DND-41 (cell line): ENCODE results near the gene BUD31.
A peak's percentile ranks its signal among the peaks of the same experiment; 100 is the strongest.

Experiments used
- ATAC-seq: fragments of 200-7000 bp; cut with Tn5 transposase; 3 replicates; pipeline ENCODE4 v1.9.1; 2021; ENCODE audit warnings: low read depth; ENCODE audit not compliant: insufficient read depth
- DNase-seq: peaks from one replicate; pipeline ENCODE4 v3.0.0-alpha.2; 2020
- H2AFZ ChIP-seq: 2 replicates; pipeline ENCODE4 v1.6.0; 2012; ENCODE audit warnings: low read depth, low read length
- H3K27ac ChIP-seq: 2 replicates; pipeline ENCODE4 v1.5.1; 2012; ENCODE audit warnings: low read length, inconsistent platforms
- H3K27me3 ChIP-seq: fragments of 200-600 bp; sonication (generic); 2 replicates; pipeline ENCODE4 v1.6.0; 2012; ENCODE audit warnings: low read length, mild to moderate bottlenecking, inconsistent platforms; ENCODE audit not compliant: insufficient read depth, poor library complexity
- H3K36me3 ChIP-seq: 2 replicates; pipeline ENCODE4 v1.5.1; 2012; ENCODE audit warnings: low read length, inconsistent platforms; ENCODE audit not compliant: insufficient read depth
- H3K4me1 ChIP-seq: 2 replicates; pipeline ENCODE4 v1.5.1; 2012; ENCODE audit warnings: mild to moderate bottlenecking, low read length; ENCODE audit not compliant: insufficient read depth
- H3K4me2 ChIP-seq: 2 replicates; pipeline ENCODE4 v1.6.0; 2012; ENCODE audit warnings: mild to moderate bottlenecking, moderate library complexity, low read length, inconsistent platforms; ENCODE audit not compliant: insufficient read depth
- H3K4me3 ChIP-seq, 2 experiments: fragments of 200-600 bp in 1 of 2; shearing (Covaris generic) in 1 of 2; 2 replicates each; pipeline ENCODE4 v1.5.1; 2012 to 2016; ENCODE audit warnings: inconsistent platforms in 2 of 2, low read length in 2 of 2, mild to moderate bottlenecking in 2 of 2, low read depth in 1 of 2, moderate library complexity in 1 of 2
- H3K79me2 ChIP-seq: 2 replicates; pipeline ENCODE4 v1.6.0; 2012; ENCODE audit warnings: low read length, inconsistent platforms; ENCODE audit not compliant: insufficient read depth
- H3K9ac ChIP-seq: 2 replicates; pipeline ENCODE4 v1.6.0; 2012; ENCODE audit warnings: low read depth, mild to moderate bottlenecking, inconsistent platforms, low read length, moderate library complexity
- H3K9me3 ChIP-seq: 2 replicates; pipeline ENCODE4 v1.5.1; 2012; ENCODE audit warnings: low read length, moderate library complexity, mild to moderate bottlenecking, inconsistent platforms; ENCODE audit not compliant: insufficient read depth, severe bottlenecking
- H4K20me1 ChIP-seq: 2 replicates; pipeline ENCODE4 v1.6.0; 2012; ENCODE audit warnings: low read length; ENCODE audit not compliant: insufficient read depth
- CTCF ChIP-seq: IDR thresholded peaks from 2 replicates; pipeline ENCODE4 v1.5.1; 2012; ENCODE audit warnings: borderline replicate concordance, low read length, moderate library complexity, mild to moderate bottlenecking; ENCODE audit not compliant: poor library complexity, severe bottlenecking; ENCODE audit errors: extremely low read depth
- EZH2 ChIP-seq: IDR thresholded peaks from 3 replicates; pipeline ENCODE4 v1.6.1; 2012; ENCODE audit warnings: borderline replicate concordance, low read depth, mild to moderate bottlenecking, moderate library complexity, low read length, inconsistent platforms; ENCODE audit not compliant: severe bottlenecking

BUD31 gene

GRCh38 chr7:99393355-99394187 lies 15.2 kb upstream of the BUD31 start:
- Histone ChIP-seq H3K4me1 (no peaks in the 10 kb centered on the region), H2AFZ (no peak overlapping the region), H3K9ac (no peak overlapping the region), H3K9me3 (no peaks in the 10 kb centered on the region), H3K27ac (no peak overlapping the region), H3K79me2 (peaks cover 20% of the 10 kb centered on the region), H3K4me3 (no peak overlapping the region), H4K20me1 (peaks cover 48% of the 10 kb centered on the region), H3K36me3 (peaks cover 91% of the 10 kb centered on the region), H3K4me2 (no peak overlapping the region), H3K27me3 (no peaks in the 10 kb centered on the region)
- TF ChIP-seq EZH2: no peak
- no peak for TF ChIP-seq CTCF
- 0 out of 3 replicates have a peak, but pooled peaks have one; percentile 7 for ATAC-seq
- no peak for DNase-seq

- Histone ChIP-seq H3K4me1 (no peaks in the 10 kb centered on the region), H3K9me3 (no peaks in the 10 kb centered on the region), H3K27me3 (no peaks in the 10 kb centered on the region), H3K36me3 (peaks cover 96% of the 10 kb centered on the region), H3K9ac (no peak overlapping the region), H2AFZ (no peak overlapping the region), H4K20me1 (peaks cover 53% of the 10 kb centered on the region), H3K4me3 (no peak overlapping the region), H3K4me2 (no peak overlapping the region), H3K79me2 (peaks cover 22% of the 10 kb centered on the region), H3K27ac (no peak overlapping the region)
- no peak for TF ChIP-seq EZH2
- TF ChIP-seq CTCF: no peak
- no peak for ATAC-seq
- DNase-seq: no peak
These were observed 14.6 kb upstream of the BUD31 start for GRCh38 chr7:99394188-99394502.

- H4K20me1 ChIP-seq: peaks cover 68% of the 10 kb centered on the region
- no peak overlapping the region for H3K4me3 ChIP-seq
- ATAC-seq (no peak), DNase-seq (no peak)
- no peak for TF ChIP-seq CTCF
- TF ChIP-seq EZH2: no peak
- H2AFZ ChIP-seq: no peak overlapping the region
- no peaks in the 10 kb centered on the region for H3K27me3 ChIP-seq
- H3K36me3 ChIP-seq: peaks cover 97% of the 10 kb centered on the region
- H3K4me2 ChIP-seq: no peak overlapping the region
- H3K27ac ChIP-seq: no peak overlapping the region
- H3K79me2 ChIP-seq: peaks cover 24% of the 10 kb centered on the region
- H3K9me3 ChIP-seq: no peaks in the 10 kb centered on the region
- H3K9ac ChIP-seq: no peak overlapping the region
- H3K4me1 ChIP-seq: no peaks in the 10 kb centered on the region
These were observed 13.0 kb upstream of the BUD31 start for GRCh38 chr7:99395616-99396327.
